Endometrial microvascular endothelial cells (primary cell): ENCODE measurements around the gene FTCD. TPM values are rescaled to one million over a fixed set of nuclear protein-coding genes. Genes with fewer than 3 reads are reported as not detected.
"Not testable (repeated sequence)": the region's sequence is repeated elsewhere in the genome, so short reads cannot be mapped to it uniquely, and the experiment has no call there.

Source experiments
- in situ Hi-C: cut with HindIII; loops from 2 replicates; pipeline ENCODE4 v1.10.0; 2017; ENCODE audit warnings: low sequenced_read_pairs, low pct_unique_long_range_greater_than_20kb; ENCODE audit errors: inconsistent ontology term
- total RNA-seq: library from RNA; depleted of rRNA; stranded (reverse); fragments of >200 nt; gene quantifications from one replicate; pipeline ENCODE4 v1.2.3, GENCODE V29; 2015; ENCODE audit errors: inconsistent ontology term

The FTCD gene
- total RNA-seq, 1 donor from 2014 or later, result not detected

GRCh38 chr21:46118316-46119143 lies 36.8 kb downstream of the FTCD start:
- in situ Hi-C loops, result no loop called here

DNA sequence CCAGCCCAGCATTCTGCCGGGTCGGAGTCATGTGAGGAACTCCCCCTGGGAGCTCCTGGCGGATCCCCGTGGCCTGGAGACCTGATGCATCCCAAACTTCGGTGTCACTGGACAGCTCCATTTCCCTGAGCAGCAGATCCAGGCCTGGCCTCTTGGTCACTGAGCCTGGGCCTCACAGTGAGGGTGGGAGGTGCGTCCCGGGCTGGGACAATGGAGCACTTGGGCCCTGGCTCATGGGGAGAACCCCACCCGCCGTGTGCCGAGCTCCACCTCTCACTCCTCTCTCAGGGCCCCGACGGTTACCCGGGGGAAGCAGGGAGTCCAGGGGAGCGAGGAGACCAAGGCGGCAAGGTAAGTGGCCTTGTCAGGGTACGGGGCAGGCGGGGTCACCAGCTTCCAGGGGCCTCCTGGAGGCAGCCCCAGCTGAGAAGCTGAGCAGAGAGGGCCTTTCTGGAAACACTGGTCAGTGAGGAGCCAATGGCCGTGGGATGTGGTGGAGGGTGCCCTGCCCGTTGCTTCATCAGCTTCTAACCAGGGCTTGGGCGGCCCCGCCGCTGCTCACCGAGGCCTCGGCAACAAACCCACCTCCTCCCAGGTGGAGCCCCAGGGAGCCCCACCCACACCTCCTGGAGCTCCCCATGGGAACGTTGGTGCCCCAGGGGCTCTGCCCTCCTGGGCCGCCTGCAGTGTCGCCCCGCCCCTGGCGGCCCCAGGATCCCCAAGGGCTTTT lies 37.6 kb downstream of the FTCD start:
- in situ Hi-C loops, result no loop called here

- in situ Hi-C loops, result no loop called here
Measured at GRCh38 chr21:46116776-46117585, 38.4 kb downstream of the FTCD start.

- in situ Hi-C loops, result no loop called here
Measured at GRCh38 chr21:46116189-46116775, 39.1 kb downstream of the FTCD start.

GRCh38 chr21:46115441-46116188 lies 39.8 kb downstream of the FTCD start:
- in situ Hi-C loops, result no loop called here

DNA sequence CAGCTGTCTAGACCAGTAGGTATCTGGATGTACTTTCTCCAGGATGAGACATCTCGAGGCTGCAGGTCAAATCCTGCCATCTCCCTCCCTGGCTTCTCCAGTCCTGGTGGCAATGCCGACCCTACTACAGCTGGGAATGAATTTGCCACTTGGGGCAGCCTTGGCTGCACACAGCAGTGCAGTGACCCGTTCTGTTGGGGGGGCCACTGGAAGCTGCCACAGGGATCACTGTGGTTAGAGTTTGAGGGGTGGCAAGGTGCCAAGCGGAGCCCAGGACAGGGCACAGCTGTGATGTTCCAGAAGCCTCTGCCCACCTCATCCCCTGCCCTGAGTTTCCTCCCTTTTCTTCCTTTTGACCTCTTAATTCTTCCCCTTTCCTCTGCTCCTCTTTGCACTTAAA lies 40.4 kb downstream of the FTCD start:
- in situ Hi-C loops, result no loop called here

- in situ Hi-C loops, result no loop called here
Measured at GRCh38 chr21:46113497-46114176, 41.7 kb downstream of the FTCD start.

- in situ Hi-C loops, result no loop called here
Measured at GRCh38 chr21:46112725-46113215, 42.6 kb downstream of the FTCD start.

GRCh38 chr21:46111857-46112724 lies 43.3 kb downstream of the FTCD start:
- in situ Hi-C loops, result no loop called here

DNA sequence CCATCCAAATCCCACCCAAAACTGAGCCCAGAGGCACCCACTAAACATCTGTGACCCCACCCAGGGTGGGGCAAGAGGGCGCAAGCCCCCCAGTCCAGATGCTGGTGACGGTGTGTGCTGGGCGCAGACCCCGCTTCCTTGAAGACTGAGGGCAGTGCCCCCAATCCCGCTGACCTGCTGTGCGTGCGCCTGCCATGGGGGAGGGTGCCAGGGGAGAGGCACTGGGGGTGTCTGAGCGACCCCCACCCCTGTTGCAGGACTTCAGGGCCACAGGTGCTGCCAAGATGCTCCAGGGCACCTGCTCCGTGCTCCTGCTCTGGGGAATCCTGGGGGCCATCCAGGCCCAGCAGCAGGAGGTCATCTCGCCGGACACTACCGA lies 44.2 kb downstream of the FTCD start:
- in situ Hi-C loops, result no loop called here

DNA sequence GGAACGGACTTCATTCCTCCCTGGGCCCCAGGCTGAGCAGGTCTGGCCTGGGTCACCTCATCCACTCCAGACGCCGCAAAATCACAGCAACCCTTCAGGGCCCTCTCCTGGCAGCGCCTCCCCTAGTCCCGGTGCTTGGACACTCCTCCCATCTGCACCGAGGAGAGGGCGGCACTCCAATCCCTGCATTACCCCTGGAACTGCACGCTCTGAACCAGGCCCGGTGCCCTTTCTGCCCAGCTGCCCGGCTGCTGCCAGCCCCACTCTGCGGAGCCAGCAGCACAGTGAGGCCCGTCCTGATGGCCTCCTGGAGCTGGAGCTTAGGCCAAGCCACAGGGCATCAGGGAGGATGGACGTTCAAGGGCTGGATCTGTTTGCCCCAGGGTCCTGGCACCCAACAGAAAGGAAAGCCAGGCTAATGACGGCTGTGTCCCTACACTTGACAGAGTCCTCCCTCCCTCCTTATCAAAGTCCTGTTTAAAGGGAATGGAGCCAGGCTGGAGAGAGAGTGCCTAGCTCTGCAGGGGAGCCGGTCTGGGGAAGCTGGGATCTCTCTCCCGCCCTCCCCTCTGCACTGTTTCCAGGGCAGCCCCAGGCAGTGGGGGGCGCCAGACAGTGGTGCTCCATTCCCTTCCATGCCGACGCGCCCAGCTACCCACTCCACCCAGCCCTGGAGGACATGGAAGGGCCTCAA lies 44.7 kb downstream of the FTCD start:
- in situ Hi-C loops, result no loop called here

DNA sequence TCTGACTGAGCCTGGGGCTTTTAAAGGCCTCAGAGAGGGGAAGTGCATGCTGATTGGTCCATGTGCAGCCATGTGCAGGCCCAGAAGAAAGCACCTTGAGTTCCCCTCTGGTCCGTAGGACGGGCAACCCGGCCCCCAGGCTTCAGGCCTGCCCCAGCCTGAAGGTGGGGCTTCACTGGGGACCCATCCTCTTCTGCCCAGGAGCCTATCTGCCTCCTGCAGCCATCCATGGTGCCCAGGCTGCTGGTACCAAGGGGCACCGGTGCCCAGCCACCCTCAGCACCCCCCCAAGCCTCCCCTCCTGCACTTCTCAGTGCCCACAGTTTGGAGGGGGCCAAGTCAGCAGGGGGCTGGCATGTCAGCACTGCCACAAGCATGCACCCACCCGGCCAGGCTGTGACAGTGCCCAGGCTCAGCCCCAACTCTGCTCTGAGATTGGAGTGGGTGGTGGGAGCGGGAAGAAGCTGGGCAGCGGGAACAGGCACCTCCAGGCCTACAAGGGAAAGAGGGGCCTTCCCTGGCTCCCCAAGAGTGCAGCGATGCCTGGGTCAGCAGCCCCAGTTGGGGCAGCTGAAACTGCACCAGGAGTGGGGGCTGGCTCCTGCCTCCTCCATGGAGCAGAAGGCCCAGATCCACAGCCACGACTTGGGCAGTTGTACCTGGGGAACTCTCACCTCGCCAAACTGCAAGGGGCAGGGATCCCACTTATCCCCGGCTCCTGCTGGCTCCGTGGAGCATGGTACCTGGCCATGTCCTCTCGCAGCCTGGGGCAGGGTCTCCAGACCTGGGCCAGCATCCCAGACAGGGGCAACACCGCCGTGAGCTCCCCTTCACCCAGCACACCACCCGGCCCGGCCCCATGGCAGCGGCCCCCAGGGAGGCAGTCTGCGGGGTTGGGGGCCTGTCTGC lies 45.8 kb downstream of the FTCD start:
- in situ Hi-C loops, result no loop called here

DNA sequence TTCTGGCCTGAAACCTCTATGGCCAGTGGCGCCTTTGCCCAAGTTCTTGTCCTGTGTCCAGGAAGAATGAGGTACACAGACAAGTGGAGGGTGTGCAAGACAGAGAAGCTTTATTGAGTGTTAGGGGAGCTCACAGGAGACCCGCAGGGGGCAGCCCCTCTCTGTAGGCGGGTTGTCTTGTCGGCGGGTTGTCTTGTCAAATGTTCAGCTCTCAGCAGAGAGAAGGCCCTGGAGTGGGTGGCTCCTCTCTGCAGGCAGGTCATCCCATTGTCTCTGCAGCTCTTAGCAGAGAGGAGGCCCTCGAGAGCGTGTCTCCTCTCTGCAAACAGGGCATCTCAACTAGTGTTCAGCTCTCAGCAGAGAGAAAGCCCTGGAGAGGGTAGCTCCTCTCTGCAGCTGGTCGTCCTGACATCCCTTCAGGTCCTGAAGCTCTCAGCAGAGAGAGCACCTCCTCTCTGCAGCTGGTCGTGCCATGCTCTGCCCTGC lies 46.5 kb downstream of the FTCD start:
- in situ Hi-C loops, result no loop called here

GRCh38 chr21:46107376-46107775 lies 48.0 kb downstream of the FTCD start:
- in situ Hi-C loops, result not testable (repeated sequence)

DNA sequence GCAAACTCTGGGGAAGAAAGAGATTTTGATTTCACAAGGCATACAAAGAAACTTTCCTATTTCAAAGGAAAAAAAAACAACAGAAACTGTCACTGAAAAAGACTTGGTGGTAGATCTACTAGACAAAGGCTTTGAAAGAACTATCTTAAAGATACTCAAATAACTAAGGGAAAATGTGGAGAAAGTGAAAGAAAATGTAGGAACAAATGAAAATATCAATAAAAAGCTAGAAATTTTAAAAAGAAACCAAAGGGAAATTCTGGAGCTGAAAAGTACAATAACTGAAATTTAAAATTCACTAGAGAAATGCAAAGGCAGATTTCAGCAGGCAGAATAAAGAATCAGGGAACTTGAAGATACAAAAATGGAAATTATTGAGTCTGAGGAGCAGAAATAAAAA lies 51.3 kb downstream of the FTCD start:
- in situ Hi-C loops, result no loop called here
